ENCODE data around the gene RGP1.

The RGP1 gene

DNA sequence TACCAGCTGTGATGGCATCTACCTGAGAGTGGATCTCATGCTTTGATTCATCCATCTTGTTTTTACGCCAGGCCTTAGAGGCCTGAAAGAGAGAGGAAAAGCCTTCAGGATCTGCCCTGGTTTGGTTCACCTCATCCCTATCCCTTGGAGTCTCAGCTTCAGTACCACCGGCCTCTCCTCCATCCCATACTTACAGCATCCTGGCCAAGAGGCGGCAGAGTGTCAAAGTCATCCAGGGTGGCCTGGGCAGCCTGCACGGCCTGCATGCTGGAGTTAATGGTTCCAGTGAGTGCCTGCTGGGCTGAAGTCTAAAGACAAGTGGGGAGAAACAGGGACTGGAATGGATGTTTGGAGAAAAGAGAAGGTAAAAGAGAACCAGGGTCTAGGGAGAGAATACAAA is 29.5 kb upstream of the RGP1 start:
- DNase-seq (ENCODE audit: low spot score): no peak
- POLR2A ChIA-PET (ENCODE audit: low non-redundant PET): no interaction called here
- H3K27ac ChIP-seq: peak overlapping the region; percentile 4; the same call in 1 of the 2 replicates
- CTCF ChIA-PET: interaction anchor here (0.9 kb wide), 1 partner anchor 70 kb away, joined by 4 read pairs; no protein-coding TSS in a partner anchor
- TF ChIP-seq, protein P1, sequence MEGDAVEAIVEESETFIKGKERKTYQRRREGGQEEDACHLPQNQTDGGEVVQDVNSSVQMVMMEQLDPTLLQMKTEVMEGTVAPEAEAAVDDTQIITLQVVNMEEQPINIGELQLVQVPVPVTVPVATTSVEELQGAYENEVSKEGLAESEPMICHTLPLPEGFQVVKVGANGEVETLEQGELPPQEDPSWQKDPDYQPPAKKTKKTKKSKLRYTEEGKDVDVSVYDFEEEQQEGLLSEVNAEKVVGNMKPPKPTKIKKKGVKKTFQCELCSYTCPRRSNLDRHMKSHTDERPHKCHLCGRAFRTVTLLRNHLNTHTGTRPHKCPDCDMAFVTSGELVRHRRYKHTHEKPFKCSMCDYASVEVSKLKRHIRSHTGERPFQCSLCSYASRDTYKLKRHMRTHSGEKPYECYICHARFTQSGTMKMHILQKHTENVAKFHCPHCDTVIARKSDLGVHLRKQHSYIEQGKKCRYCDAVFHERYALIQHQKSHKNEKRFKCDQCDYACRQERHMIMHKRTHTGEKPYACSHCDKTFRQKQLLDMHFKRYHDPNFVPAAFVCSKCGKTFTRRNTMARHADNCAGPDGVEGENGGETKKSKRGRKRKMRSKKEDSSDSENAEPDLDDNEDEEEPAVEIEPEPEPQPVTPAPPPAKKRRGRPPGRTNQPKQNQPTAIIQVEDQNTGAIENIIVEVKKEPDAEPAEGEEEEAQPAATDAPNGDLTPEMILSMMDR (conservative IDR thresholded peaks at IDR 0.05; ENCODE audit: low read depth): no peak

DNA sequence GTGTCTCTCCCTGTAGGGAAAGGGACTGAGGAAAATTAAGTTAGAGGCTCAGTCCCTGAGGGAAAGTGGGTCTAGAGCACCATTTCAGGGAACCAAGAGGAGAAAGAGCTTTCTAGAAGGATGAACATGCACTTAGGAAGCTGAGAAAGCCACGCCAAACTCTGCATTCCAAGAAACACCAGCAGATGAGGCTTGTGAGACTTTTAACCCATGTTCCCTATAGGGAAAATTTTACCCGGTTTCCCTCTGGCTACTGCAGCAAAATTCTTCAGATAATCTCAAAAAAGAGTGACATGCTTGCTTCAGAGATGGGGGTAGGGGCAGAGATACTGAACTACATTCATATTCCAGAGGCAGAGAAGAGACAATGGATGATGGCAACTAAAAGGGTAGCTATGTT is 25.7 kb upstream of the RGP1 start:
- TF ChIP-seq, protein P1 (conservative IDR thresholded peaks at IDR 0.05; ENCODE audit: low read depth): no peak
- DNase-seq (ENCODE audit: low spot score): no peak
- POLR2A ChIA-PET (ENCODE audit: low non-redundant PET): no interaction called here
- CTCF ChIA-PET: interaction anchor here (0.6 to 0.9 kb wide), 2 partner anchors 27 to 672 kb away, joined by 3 to 6 read pairs; no protein-coding TSS in a partner anchor
- H3K27ac ChIP-seq: no peak overlapping the region; the same call in 1 of the 2 replicates

DNA sequence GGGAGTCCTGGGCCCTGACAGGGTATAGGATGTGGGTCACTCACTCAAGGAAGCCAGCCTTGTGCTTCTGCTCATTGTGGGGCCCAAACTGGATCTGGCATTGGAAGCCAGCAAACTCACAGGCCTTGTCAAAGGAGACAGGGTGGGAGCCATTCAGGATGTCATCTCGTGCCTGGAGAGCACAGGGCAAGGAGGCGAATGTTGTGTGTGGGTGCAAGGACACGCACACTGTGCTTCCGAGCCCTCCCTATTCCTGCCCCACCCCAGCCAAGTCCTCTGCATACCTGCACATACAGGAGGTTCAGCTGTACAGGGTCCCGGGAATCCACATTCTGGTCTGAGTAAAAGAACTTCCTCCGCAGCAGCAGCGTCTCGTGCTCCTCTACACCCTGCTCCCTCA is 25.2 kb upstream of the RGP1 start:
- no peak for DNase-seq (ENCODE audit: low spot score)
- H3K27ac ChIP-seq: no peak overlapping the region; the same call in 1 of the 2 replicates
- CTCF ChIA-PET: interaction anchor here (0.6 to 0.9 kb wide), 2 partner anchors 27 to 673 kb away, joined by 3 to 6 read pairs; no protein-coding TSS in a partner anchor
- POLR2A ChIA-PET (ENCODE audit: low non-redundant PET): no interaction called here
- TF ChIP-seq, protein P1 (conservative IDR thresholded peaks at IDR 0.05; ENCODE audit: low read depth): no peak

DNA sequence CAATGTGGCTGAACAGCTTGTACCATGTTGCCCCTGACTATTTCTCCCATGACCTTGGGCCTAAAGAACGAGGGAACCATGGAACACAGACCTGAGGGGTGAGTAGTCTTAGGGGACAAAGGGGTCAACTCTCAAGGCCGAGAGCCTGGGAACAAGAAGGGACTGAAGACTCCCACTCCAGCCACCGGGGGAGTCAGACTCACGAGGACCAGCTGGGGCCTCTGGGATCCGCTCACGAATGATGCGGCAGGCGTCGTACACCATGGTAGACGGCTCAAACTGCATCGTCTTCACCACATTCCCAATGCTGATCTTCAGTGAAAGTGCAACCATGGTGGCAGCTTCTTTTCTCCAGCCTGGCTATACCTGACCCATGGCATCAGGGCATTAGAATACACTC is 23.7 kb upstream of the RGP1 start:
- ChIA-PET CTCF (interaction anchor here (2.0 kb wide), 1 partner anchor 29 kb away, joined by 8 read pairs; no protein-coding TSS in a partner anchor), POLR2A (ENCODE audit: low non-redundant PET) (no interaction called here)
- no peak overlapping the region for H3K27ac ChIP-seq
- TF ChIP-seq, protein P1 (conservative IDR thresholded peaks at IDR 0.05; ENCODE audit: low read depth): no peak
- no peak for DNase-seq (ENCODE audit: low spot score)

DNA sequence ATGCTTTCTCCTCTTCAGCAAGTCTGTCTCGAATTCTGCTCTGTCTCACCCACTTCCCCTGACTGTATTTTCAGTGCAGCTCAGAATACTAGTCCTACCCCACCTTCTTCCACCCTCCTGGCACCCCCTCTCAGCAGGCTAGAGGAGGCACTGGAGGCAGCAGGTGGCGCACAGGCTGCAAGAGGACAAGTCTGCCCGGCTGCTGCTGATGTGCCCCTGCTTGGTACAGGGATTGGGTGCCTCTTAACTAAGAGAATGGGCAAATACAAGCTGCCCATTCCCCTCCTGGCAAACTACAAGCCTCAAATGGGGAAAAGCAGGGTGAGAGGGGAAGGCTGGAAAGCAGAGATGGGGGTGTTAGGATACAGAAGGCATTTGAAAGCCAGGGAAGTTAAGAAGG is 22.2 kb upstream of the RGP1 start:
- H3K27ac ChIP-seq: peak overlapping the region; percentile 76
- CTCF ChIA-PET: interaction anchor here (0.7 to 2.0 kb wide), 2 partner anchors 30 to 197 kb away, joined by 3 to 8 read pairs; no protein-coding TSS in a partner anchor
- TF ChIP-seq, protein P1 (conservative IDR thresholded peaks at IDR 0.05; ENCODE audit: low read depth): no peak
- no peak for DNase-seq (ENCODE audit: low spot score)
- POLR2A ChIA-PET (ENCODE audit: low non-redundant PET): no interaction called here

DNA sequence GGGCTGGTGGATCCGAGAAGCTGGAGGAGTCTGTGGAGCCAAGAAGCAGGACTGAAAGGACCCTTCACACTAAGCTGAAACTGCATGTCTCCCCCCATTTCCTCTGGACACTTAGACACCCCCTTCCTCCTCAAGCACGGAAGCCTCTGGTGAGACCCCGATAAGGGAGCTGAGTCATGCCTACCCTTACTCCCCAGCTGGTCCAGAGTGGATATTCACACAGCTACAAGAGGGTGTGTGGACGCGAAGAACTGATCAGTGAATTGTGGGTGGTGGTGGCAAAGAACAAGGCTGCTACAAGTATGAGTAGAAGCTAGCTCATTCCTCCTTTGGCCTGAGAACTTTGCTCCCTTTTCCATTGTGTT is 21.4 kb upstream of the RGP1 start:
- DNase-seq (ENCODE audit: low spot score): no peak

More for the DNA sequence above, 21.4 kb upstream of the RGP1 start:
- peak overlapping the region; percentile 76 for H3K27ac ChIP-seq
- TF ChIP-seq, protein P1 (conservative IDR thresholded peaks at IDR 0.05; ENCODE audit: low read depth): no peak
- CTCF ChIA-PET: interaction anchor here (0.6 to 1.8 kb wide), 2 partner anchors 29 to 32 kb away, joined by 4 to 8 read pairs; no protein-coding TSS in a partner anchor
- POLR2A ChIA-PET (ENCODE audit: low non-redundant PET): no interaction called here

Data from RWPE1 (cell line).